HG02642 (cell line): Measurements from ENCODE around the gene PSMD9.
A peak's percentile ranks its signal among the peaks of the same experiment; 100 is the strongest.
"Not testable (repeated sequence)": the region's sequence is repeated elsewhere in the genome, so short reads cannot be mapped to it uniquely, and the experiment has no call there.

ENCODE experiments used
- ATAC-seq: cut with Tn5 transposase; IDR thresholded peaks from one replicate; pipeline ENCODE4 v1.9.1; 2021; ENCODE audit warnings: mild to moderate bottlenecking; ENCODE audit not compliant: unreplicated experiment, poor library complexity

Gene PSMD9

GRCh38 chr12:121888478-121889273, at the start of gene PSMD9:
TSS of gene PSMD9 (plus strand) at chr12:121888790. CDS start at chr12:121888857, 67 bp downstream.
- ATAC-seq = peak; percentile 94

- peak; percentile 93 for ATAC-seq
Observed at GRCh38 chr12:121839106-121839992, 49.2 kb upstream of the PSMD9 start.

- no peak for ATAC-seq
Observed at GRCh38 chr12:121839993-121840761, 48.4 kb upstream of the PSMD9 start.

GRCh38 chr12:121843236-121843982, 45.2 kb upstream of the PSMD9 start:
- no peak for ATAC-seq

- no peak for ATAC-seq
Observed at GRCh38 chr12:121845701-121846100, 42.9 kb upstream of the PSMD9 start.

GRCh38 chr12:121849211-121849610, 39.4 kb upstream of the PSMD9 start:
- no peak for ATAC-seq

GRCh38 chr12:121849665-121850064, 38.9 kb upstream of the PSMD9 start:
- ATAC-seq = no peak

- ATAC-seq = not testable (repeated sequence)
Observed at GRCh38 chr12:121852392-121852791, 36.2 kb upstream of the PSMD9 start.

GRCh38 chr12:121857322-121858246, 31.0 kb upstream of the PSMD9 start:
- no peak for ATAC-seq

GRCh38 chr12:121858318-121858661, 30.3 kb upstream of the PSMD9 start:
- no peak for ATAC-seq

GRCh38 chr12:121858662-121859572, 29.7 kb upstream of the PSMD9 start, which contains the start of gene HPD:
TSS of gene HPD (minus strand) at chr12:121858859. CDS start at chr12:121858823, 36 bp downstream.
- ATAC-seq = no peak

- ATAC-seq = no peak
Observed at GRCh38 chr12:121860257-121860656, 28.3 kb upstream of the PSMD9 start.

- not testable (repeated sequence) for ATAC-seq
Observed at GRCh38 chr12:121860699-121861098, 27.9 kb upstream of the PSMD9 start.

- no peak for ATAC-seq
Observed at GRCh38 chr12:121861636-121862254, 26.8 kb upstream of the PSMD9 start.

GRCh38 chr12:121866331-121866730, 22.3 kb upstream of the PSMD9 start:
- no peak for ATAC-seq

- not testable (repeated sequence) for ATAC-seq
Observed at GRCh38 chr12:121869229-121869628, 19.4 kb upstream of the PSMD9 start.

GRCh38 chr12:121871467-121871866, 17.1 kb upstream of the PSMD9 start:
- no peak for ATAC-seq
